ENCODE data around the gene RNASE7.
"Not testable (repeated sequence)": the region's sequence is repeated elsewhere in the genome, so short reads cannot be mapped to it uniquely, and the experiment has no call there.

RNASE7 gene, protein sequence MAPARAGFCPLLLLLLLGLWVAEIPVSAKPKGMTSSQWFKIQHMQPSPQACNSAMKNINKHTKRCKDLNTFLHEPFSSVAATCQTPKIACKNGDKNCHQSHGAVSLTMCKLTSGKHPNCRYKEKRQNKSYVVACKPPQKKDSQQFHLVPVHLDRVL

DNA sequence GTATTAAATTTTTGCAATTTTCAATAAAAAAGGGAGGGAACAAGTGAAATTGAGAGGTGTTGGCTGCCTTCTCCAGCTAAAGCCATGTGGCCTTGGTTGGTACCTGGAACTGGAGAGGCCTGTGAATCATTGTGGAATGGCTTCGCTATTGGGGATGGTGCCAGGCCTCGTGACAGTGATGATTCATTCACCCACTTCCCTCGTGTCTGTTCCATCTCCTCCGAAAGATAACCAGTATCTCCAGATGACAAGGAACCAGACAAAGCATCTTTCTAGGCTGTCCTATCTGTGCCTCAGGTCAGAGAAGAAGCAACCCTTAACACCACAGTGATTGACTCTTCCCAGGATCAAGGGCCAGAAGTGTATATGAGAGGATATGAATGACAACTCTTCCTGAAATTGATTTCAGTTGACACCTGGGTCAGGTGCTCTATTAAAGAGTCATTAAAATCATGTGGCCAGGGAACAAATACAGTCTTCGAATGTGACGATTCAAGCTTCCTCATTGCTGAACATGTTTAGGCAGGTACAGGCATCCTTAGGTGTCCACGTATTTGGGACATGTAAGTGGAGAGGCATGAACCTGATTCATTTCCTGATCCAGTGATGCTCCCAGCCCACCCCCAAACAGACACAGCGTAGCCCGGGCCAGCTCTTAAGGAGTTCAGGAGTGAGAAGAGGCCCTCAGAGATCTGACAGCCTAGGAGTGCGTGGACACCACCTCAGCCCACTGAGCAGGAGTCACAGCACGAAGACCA is at the start of gene RNASE7:
Gene RNASE7, plus strand, starts transcription at position 687 of the 758 bp plus-strand sequence. CDS start 631 bp downstream, outside the sequence.
- DNase-seq, result no peak

DNA sequence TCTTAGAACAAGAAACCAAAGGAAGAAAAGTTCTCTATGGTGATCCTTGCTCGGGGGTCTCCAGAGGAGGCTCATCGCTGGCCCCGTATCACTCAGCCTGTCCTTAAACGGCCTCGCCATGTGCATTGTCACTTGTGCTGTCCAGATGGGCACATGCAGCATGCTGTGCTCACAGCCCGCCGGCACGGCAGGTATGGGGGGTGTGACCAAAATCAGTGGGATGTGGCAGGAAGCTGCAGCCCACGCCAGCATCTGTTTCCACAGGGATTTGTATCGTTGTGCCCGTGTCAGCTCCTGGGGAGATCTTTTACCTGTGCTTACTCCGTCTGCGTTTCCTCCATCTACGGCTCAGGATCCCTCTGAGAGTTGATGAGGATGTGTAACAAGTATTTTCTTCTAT is 45.6 kb upstream of the RNASE7 start:
- no peak for DNase-seq

DNA sequence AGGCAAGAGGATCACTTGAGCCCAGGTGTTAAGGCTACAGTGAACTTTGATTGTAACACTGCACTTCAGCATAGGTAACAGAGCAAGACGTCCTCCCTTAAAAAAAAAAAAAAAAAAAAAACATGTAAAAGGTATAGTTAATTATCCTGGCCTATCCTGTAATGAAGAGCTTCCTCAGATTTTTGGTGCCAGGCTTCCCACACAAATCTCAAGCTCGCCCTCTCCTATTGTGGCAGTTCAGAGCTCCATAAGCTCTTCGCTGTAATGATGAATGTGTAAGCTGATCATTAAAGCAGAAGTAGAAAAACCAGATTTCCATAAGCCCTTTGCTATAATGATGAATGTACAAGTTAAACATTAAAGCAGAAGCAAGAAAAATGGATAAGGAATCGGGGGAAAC is 45.0 kb upstream of the RNASE7 start:
- DNase-seq, result no peak

DNA sequence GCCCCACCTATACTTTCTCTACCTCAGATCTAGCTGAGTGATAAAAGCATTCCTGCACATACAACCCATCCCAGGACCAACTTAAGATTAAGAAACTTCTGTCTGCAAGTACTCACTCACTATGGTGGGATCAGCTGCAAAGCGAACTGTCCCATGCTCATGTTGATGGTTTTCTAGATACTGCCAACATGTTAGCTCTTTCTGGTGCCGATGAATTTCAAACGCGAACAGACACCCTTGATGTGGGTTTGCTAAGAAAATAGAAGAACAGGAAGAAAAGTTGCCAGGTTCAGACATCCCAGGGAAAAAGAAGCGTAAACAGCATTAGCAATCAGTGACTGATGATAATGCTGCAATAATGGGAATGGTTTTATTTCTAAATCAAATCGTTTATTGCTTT is 44.6 kb upstream of the RNASE7 start:
- DNase-seq, result no peak

DNA sequence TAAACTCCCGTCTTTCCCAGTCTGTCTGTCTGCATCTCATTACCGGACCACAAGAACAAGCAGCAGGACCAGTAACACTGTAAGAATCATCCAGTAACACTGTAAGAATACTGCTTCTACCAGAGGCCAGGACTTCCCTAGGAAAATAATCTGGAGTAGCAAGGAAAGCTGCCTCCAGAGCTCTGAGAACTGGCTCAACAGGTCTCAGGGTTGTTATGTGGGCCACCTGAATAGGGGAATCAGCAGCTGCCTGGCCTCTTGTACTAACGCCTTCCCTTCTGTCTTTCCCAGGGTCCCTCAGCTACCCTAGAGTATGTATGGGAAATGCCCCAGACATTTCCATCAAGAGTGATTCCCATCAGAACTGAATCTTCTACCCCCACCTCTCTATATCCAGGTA is 44.0 kb upstream of the RNASE7 start:
- no peak for DNase-seq

DNA sequence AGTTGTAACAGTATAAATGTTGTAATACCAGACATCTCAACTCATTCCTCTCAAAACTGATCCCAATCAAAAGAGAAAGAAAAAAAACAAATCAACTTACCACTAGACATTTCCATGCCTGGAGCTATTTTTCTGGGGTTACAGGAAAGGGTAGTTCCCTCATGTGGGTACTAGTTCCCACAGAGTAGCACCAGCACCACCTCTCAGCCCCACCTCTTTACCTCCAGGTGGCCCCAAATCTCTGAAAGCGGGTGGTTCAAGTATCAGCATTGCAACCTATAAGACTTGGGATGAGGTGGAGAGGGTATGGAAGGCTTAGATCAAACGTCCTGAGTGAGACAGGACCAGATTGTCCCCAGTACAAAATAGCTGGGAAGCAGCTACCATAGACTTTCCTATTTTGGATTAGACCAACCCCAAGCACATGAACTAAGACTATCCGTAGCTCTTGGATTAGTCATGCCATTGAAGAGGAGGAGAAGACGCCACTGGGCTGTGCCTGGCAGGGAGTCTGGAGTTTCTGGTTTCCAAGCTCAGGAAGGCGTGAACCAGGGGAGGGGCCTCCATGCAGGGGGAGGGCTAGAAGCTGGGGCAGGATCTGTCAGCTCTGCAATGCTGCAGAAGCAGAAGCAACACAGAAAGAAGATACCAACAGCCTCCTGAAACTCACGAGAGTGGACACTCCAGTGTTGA is 43.3 kb upstream of the RNASE7 start, which contains the start of gene SLC39A2:
Gene SLC39A2, plus strand, starts transcription at position 620 of the 693 bp plus-strand sequence. CDS start 154 bp downstream, outside the sequence.
- no peak for DNase-seq

DNA sequence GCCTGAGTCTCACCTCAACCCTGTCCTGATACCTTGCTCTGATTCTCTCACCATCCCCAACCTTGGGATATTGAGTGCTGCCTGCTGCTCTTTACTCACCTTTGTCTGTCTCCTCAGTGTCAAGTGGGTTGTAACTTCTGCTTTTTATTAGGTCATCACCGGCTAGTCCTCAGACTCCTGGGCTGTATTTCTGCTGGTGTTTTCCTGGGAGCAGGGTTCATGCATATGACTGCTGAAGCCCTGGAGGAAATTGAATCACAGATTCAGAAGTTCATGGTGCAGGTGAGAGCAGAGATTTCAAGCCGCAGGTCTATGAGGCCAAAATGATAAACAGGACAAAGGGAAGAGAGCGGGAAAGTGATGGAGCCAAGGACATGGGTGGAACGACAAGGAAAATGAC is 42.6 kb upstream of the RNASE7 start:
- no peak for DNase-seq

DNA sequence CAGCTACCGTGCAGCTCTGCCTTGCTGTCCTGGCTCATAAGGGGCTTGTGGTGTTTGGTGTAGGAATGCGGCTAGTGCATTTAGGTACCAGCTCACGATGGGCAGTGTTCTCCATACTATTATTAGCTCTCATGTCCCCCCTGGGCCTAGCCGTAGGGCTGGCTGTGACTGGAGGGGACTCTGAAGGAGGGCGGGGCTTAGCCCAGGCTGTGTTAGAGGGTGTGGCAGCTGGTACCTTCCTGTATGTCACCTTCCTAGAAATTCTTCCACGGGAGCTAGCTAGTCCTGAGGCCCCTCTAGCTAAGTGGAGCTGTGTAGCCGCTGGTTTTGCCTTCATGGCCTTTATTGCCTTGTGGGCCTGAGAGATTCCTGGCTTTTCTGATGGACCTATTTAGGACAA is 40.9 kb upstream of the RNASE7 start:
- no peak for DNase-seq

DNA sequence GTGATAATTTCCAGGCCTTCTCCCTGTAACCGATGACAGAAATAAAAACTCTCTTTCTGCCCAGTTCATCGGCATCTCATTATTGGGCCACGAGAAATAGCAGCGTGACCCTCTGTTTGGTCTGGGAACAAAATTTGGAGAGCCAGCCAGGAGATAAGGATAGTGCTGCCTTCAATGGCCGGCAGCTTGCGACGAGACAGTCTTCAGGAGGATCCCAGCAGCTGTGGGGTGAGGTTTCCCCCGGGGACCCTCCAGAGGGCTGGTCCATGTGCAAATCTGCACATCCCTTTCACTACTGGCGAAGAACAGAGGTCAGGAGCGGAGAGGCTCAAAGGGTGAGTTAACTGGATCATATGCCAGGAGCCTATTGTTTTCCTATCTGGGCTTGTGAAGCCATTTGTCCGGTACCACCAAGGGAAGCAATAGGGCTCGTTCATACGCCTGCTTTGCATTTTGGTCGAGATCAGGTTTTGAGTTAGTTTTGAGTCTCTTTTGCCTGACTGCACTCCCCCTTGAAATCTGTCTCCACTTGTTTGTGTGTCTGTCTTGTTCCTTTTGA is 38.3 kb upstream of the RNASE7 start:
- no peak for DNase-seq

DNA sequence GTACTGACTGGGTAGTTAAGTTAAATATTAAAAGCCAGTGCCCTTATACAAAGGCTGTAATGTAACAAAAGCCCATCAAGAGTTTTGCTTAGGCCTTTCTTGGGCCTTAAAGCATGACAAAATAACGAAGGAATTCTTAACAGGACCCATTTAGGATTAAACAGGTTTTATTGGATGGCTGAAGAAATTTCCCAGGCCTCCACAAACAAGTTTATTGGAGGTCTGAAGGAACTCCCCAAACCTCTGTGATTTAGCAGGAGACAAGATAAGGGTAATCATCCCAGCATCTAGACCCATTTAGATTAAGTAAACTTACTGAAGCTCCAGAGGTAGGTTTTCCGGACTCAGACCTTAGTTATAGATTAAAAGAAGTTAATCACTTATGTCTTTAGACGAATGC is 32.4 kb upstream of the RNASE7 start:
- not testable (repeated sequence) for DNase-seq

DNA sequence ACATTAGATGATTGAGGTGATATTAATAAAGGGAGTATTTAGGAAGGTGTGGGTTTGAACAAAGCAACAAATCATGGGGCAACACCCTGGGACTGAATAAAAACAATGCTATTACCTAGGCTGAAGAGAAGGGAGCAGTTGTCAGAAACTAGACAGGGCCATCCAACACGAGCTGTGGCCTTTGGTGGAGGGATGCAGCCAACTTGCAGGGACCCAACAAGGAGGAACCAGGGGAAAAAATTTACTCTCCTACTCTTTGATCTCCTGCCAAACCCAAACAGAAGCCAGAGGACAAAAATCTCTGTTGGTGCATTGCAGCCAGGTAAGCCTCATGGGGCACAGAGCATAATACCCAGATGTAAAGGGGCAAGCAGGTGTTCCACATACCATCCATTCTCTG is 31.0 kb upstream of the RNASE7 start:
- no peak for DNase-seq

DNA sequence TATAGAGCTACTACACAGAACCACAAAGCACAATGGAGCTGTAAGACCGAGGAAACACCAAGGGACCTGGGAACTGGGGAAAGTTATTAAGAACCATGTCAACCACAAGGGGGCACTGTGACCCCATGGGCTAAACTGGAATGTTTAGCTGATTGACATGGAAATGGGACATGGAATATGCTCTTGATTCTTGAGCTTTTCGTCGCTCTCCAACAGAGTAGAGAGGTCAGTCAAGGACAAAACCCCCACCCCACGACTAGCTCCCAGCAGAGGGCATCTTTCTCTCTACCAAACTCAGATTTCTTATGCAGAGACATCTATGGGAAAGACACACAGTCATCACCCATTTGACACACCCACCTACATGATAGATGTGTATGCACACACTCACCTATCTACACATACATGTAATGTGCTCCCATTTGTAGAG is 27.4 kb upstream of the RNASE7 start:
- DNase-seq, result peak; percentile 80

DNA sequence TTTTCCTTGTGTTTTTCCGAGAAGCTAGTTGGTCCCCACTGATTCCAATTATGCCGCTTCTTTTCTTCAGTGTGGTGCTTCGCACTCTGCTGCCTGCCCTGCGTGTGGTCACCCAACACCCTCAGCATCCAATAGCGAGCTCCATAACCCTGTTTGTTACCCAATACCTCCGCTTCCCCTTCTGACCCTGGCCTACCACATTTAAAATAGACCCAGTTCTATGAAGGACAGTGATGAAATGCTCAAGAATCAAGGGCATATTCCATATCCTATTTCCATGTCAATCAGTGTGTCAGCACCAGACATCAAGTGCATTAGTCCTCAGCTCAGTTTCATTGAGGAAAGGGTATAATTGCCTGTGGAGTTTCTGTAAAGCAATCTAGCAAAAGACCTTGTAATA is 26.9 kb upstream of the RNASE7 start:
- no peak for DNase-seq

DNA sequence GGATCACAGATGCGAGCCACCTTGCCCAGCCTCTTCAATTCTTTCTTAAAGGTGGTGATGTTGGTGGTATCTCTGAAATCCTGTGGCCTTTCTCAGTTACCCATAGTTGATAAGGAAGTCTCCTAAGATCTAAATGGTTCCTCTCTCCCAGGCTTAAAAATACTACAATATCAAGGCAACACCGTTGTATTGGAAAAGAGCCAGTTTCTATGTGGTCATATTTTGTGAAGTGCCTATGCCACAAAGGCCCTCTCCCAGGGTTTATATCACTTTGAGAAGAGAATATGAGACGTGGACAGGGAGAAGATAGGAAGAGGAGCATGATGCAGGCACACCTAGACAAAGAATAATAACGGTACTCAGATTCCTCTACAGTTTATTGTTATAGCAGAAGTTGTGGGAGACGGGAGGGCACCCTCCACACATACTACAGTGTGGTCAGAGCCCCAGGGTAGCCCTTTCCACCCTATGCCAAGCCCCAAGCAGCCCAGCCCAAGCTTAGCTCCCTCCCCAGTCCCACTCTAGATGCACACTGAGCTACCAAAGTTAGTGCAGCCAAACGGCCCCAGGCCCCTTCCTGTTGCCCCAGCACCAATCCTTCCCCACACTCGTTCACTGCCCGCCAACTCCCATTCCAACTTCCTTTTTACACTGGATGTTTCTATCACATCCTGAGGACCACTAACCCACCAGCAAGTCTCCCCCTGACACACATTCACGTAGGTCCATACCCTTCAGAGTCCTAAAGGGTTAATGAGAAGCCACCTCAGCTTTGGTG is 25.6 kb upstream of the RNASE7 start:
- no peak for DNase-seq

DNA sequence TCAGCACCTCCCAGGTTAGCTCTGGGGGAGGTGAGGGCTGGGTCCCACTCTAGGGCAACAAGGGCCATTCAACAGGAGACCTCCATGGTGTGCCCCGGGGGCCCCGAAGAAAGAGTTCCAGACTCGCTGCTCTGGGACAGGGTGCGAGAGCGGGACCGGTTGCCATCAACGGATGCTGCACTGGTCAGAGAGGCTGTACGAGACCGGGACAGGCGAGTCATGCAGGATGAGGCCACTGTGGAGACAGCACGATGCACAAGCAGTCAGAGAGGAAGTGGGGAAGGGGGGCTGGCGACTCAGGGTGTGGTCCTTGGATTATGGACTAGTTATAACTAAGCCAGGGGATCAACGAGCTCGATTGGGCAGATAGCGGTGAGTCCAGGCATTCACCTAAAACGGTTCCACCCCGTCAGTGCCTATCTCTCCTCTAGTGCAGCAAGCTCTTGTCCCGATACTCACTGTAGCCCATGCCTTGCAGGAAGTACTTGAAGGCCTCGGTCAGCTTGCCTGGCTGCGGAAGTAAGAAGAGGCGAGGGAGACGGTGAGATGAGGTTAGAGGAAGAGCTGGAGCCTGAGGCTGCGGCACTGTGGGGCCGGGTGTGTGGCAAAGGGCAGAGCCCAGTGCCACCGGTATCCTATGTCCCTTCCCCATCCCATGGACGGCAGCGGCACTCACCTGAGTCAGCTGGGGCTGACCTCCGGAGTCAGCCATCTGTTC is 24.5 kb upstream of the RNASE7 start:
- DNase-seq, result no peak

DNA sequence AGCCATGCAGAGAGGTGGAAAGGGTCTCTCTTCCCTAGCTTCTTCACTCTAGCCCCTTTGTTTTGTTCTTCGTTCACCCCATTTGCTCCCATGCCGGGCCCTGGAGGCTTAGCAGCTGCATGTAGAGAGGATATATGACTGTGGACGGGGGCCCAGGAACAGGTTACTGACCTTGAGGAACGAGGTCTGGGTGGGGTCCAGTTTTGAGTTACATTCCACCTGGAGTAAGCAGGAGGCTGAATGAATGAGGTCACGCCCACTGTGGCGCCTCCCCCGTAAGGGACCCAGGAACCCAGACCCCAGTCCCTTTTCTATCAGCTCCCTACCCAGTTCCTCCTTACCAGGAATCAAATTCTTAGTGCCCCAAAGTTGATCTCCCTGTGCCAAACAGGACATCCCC is 23.9 kb upstream of the RNASE7 start:
- no peak for DNase-seq

DNA sequence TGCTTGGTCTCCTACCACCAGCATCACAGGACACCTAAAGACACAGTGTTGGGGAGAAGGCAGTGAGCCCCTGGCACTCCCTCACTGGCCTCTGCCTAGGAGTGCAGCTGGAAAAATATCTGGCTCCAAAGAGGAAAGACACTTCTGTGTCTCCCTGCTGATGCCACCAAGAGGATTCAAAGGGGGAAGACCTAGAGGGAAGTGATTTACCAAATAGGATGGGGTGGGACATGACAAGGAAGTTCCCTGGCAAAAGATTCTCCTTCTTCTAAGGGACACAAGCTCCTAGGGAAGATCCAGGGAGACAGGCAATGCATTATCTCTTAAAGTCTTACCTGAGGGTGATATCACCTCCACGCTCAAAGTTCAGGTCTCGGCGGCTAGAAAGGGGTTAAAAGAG is 23.4 kb upstream of the RNASE7 start:
- no peak for DNase-seq

DNA sequence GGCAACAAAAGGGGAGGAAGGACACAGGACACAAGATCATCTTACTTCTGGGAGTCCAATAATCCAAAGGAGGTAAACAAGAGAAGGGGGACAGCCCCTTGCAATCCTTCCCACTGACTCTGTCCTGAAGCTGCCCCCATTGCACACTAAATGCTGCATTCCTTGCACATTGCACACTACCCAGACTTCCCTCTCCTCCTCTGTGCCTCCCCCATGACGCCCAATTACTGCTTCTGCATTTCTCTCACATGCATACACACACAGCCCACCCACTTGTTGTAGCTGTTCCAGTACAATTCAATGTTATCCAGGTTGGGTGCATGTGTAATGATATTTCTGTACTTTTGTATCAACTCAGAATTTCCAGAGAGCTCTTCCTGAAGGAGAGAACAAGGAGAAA is 22.8 kb upstream of the RNASE7 start:
- no peak for DNase-seq

DNA sequence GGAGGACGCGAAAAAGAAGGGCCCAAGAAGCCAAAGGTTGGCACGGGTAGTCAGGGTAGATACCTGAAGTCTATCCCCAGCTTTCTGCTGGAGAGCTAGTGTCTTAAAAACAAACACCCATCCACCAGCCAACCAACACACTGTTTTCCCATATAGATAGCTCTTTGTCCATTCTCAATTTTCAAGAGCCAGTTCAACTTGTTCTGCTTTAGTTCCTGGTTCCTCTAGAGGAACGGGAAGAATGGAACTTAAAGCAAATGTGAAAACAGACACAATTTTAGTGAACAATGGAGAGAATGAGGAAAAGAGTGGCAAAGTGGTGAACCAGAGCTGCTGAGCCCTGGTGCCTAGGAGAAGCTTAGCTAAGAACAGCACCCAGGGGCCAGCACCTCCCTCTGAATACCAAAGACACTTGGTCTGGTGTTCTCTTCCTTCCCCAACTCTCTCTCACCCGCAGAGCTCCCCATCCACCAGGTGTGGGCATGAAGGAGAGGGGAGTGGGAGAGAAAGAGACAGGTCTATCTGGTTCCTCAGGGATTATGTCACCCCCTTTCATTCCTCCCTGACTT is 21.1 kb upstream of the RNASE7 start:
- no peak for DNase-seq

DNA sequence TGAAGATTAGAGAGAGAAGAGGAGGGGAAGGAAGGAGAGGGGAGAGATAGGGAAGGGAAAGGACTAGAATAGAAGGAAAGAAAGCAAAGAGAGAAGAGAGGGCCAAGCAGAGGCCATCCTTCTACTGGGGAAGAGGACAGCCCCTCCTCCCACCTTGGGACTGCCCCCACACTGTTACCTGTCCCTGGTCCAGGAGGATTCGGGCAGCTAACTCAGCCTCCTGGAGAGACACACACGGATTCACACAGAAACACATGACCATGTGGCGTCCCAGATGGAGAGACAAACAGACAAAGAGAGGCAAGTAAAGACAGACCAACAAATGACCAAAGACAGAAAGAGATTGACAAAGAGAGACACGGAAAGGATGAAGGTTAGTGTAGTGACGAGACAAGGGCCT is 19.5 kb upstream of the RNASE7 start:
- DNase-seq, result no peak

DNA sequence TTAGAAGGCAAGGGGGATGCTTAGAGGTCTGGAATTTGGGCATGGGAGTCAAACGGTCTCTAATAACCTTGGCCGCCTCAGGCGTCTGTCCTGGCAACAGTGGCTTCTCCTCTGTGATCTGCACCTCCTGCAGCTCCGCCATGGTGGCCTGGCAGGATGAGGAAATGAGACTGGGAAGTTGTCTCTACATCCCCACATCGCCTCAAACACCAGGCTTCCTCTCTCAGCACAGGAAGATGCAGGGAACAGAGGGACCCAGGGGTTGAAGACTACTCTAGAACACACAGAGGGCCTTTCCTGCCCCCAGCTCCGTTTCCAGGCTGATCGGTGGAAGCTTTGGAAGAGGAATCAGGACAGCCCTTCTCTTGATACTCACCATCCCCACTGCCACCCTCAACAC is 19.0 kb upstream of the RNASE7 start:
- DNase-seq, result no peak

Data from NCI-H2227 treated with DMSO at 0.1 percent for 48 hours (cell line).